NCI-H1048 (cell line): ENCODE results near the gene IFI44L.

Source experiments
- DNase-seq: peaks from one replicate; lab custom pipeline; 2025; lab: John Stamatoyannopoulos, UW

IFI44L gene

GRCh38 chr1:78641558-78641957 lies 21.3 kb downstream of the IFI44L start:
- no peak for DNase-seq

DNA sequence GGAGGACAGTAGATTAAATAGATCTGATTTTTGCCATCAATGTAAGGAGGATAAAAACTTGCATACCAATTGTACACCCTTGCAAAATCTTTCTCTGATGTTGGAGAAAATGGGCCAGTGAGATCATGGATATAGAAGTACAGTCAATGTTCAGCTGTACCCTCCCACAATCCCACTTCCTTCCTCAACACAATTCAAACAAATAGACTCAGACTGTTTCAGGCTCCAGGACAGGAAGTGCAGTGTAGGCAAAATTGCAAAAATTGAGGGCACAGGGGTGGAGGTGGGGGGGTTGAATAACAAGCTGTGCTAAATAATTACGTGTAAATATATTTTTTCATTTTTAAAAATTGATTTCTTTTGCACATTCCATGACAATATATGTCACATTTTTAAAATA lies 25.5 kb downstream of the IFI44L start:
- DNase-seq = no peak

DNA sequence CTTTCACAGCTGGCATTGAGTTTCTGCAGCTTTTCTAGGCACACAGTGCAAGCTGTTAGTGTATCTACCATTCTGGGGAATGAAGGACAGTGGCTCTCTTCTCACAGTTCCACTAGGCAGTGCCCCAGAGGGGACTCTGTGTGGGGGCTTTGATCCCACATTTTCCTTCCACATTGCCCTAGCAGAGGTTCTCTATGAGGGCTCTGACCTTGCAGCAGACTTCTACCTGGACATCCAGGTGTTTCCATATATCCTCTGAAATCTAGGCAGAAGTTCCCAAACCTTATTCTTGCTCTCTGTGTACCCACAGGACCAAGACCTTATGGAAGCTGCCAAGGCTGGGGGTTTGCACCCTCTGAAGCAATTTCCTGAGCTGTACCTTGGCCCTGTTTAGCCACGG lies 27.0 kb downstream of the IFI44L start:
- DNase-seq = no peak

DNA sequence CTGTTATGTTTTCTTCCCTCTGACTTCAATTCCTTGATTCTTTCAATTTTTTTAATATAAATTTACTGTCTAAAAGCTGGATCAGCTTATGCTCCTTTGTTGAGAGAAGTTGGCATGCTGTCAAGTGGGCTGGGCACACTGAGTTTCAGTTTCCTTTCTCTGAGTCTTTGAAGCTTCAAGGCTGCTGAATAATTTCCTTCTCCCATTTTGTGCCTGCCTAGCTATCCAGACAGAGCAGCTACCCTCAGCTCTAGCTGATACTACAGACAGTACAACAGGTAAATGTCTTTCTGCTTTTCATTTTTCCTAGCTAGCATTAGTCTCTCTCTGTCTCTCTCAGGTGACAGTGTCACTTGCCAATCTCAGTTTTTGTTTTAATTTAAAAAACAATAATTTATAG lies 29.4 kb downstream of the IFI44L start, which contains the start of gene IFI44:
TSS of gene IFI44 (plus strand) at position 204 of the 400 bp plus-strand sequence. CDS start 365 bp downstream, outside the sequence.
- DNase-seq = no peak

DNA sequence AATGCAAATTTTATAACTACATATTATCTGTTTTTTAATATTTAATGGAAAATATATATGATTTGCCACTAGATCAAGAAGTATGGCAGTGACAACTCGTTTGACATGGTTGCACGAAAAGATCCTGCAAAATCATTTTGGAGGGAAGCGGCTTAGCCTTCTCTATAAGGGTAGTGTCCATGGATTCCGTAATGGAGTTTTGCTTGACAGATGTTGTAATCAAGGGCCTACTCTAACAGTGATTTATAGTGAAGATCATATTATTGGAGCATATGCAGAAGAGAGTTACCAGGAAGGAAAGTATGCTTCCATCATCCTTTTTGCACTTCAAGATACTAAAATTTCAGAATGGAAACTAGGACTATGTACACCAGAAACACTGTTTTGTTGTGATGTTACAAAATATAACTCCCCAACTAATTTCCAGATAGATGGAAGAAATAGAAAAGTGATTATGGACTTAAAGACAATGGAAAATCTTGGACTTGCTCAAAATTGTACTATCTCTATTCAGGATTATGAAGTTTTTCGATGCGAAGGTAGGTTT lies 29.9 kb downstream of the IFI44L start:
- no peak for DNase-seq

DNA sequence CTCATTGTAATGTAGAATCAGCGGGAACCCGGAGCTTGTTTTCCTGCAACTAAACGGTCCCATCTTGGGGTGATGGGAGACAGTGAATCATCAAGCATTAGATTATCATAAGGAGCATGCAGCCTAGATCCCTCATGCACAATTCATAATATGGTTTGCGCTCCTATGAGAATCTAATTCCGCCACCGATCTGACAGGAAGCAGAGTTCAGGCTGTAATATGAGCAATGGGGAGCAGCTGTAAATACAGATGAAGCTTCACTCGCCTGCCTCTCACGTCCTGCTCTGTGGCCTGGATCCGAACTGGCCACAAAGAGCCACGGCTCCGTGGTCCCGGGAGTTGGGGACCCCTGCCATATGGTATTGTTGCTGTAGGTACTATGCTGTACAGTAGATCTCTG lies 31.0 kb downstream of the IFI44L start:
- DNase-seq = no peak

GRCh38 chr1:78652019-78652560 lies 31.8 kb downstream of the IFI44L start:
- DNase-seq = no peak

DNA sequence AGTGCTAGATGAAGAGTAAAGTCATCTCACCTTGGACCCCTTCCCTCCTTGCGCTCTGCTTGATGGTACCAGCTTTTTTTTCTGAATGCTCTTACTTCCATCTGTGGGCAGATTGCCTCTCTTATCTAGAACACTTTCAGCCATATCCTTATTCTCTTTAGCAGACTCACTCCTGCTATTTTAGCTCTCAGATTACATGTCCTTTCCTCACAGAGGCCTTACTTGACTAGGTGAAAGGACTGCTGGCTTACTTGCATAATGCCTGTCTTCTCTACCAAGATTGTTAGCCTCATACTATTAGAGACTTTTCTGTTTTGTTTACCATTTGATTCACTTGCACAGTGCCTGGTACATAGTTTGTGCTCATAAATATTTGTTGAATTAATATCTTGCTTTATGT lies 38.7 kb downstream of the IFI44L start:
- no peak for DNase-seq

- DNase-seq = no peak
These were observed 43.7 kb downstream of the IFI44L start for GRCh38 chr1:78663923-78664322.

GRCh38 chr1:78664763-78665162 lies 44.5 kb downstream of the IFI44L start:
- no peak for DNase-seq

GRCh38 chr1:78665809-78666208 lies 45.6 kb downstream of the IFI44L start:
- DNase-seq = no peak

- DNase-seq = no peak
These were observed 47.7 kb downstream of the IFI44L start for GRCh38 chr1:78667939-78668338.

DNA sequence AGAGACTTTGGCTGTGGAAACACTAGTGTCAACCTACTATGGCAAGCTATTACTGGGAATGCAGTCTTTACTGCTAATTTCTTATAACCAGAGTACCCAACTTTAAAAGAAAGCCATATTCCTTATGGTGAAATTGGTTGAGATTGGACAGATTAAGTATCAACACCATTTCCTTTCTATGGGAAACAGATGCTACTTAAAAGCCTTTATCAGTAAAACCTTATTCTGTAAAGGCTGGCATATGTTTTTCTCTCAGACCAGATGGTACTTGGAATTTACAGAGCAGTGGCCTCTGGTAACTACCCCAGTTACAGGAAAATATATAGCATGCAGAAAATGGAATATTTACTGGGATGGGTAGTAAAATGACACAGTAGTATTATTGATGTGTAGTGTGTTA lies 48.2 kb downstream of the IFI44L start:
- no peak for DNase-seq

GRCh38 chr1:78672428-78672827 lies 52.2 kb downstream of the IFI44L start:
- no peak for DNase-seq

- DNase-seq = no peak
These were observed 52.9 kb downstream of the IFI44L start for GRCh38 chr1:78673120-78673519.

GRCh38 chr1:78676347-78676982 lies 56.2 kb downstream of the IFI44L start:
- DNase-seq = peak; percentile 9

GRCh38 chr1:78676993-78677392 lies 56.7 kb downstream of the IFI44L start:
- DNase-seq = no peak

DNA sequence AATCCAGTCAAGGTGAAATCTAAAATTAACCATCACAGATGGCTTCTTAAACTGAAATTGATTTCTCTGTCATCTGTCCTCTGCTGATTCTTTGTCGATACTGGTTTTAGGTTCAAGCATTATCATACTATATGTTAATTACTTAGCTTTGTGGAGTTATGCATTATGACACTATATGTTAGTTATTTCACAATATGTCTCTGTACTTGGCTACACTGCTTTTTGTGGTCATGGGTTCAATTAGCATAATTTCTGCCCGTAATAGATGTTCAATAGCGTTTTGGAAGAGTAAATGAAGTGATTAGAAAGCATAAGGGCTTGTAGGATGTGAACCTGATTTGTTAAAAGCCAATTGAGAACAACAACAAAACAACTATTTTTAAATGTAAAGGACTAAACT lies 57.5 kb downstream of the IFI44L start:
- no peak for DNase-seq

DNA sequence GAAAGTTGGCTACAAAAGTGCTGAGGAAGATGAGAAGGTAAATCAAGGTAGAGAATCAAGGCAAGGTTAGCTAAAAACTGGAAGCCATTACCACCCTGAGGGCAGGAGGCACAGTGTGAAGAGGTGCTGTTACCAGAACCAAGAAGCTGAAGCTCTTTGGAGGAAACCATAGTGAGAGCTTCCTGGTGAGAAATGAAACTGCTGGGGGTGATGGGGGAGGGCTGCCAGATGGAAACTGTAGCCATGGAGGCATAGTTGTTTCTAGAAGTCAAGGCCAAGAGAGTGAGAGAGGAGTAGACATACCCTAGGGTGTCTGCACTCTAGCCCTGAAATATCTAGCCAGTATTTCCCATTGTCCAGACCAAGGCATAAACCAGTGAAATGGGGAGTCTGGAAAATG lies 58.1 kb downstream of the IFI44L start:
- DNase-seq = no peak

DNA sequence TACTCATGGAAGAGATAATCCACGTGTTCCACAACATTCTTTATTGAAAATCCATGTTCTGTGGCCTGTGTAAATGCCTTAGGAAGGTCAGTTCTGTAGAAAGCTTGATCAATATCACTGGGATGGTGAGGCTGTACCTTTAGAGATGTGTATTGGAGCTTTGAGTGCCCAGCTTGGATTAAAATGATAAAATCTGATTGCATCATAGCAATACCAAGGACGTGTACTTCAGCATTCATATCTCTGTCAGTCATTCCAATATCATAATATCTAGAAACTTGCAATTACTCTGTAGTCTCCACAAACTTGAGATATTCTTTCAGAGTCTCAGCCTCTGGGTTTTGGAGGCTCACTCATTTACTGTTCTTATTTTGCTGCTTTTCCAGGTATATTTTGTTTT lies 61.0 kb downstream of the IFI44L start:
- DNase-seq = no peak

DNA sequence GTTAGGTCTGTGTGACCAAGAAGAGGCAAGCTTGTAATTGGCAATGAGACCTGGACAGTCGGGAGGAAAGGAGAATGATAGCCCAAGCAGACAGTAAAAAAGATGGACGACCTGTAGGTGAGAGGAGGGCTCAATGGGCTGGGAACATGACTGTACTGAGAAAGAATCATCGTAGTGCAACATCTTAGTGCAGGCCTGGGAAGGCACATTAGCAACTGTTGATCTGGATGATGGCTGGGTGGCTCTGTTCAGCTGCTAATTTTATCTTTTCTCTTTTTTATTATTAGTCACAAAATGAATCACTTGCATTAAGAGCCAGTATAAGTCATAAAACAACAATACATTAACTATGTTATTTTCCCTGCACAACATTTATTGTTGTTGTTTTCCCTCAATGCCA lies 62.2 kb downstream of the IFI44L start:
- DNase-seq = no peak

GRCh38 chr1:78683079-78683478 lies 62.8 kb downstream of the IFI44L start:
- no peak for DNase-seq

DNA sequence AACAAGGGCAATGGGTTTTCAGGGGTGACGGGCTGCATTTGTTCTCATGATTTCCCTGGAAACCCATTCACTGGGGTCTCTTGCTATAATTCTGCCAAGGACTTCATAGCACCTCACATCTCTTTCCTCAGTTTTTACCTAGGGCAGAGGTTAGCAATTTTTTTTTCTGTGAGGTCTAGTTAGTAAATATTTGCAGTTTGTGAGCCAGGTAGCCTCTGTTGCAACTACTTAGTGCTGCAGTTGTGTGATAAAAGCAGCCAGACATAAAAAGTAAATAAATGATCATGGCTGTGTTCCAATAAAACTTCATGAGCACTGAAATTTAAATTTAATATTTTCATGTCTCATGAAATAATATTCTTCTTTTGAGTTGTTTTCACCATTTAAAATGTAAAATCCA lies 67.1 kb downstream of the IFI44L start:
- DNase-seq = no peak

- no peak for DNase-seq
These were observed 67.7 kb downstream of the IFI44L start for GRCh38 chr1:78687914-78688313.
